A673 (cell line): ENCODE results near the gene NT5M. TPM values are rescaled to one million over a fixed set of nuclear protein-coding genes. Genes with fewer than 3 reads are reported as not detected.
"Not testable (repeated sequence)": the region's sequence is repeated elsewhere in the genome, so short reads cannot be mapped to it uniquely, and the experiment has no call there.

Experiments used
- BruUV-seq: library from RNA; stranded (reverse); fragments of 400-500 nt; replicated peaks from 2 replicates; lab custom pipeline; 2021; lab: Mats Ljungman, UMichigan
- CTCF ChIA-PET: fragments of 300-600 bp; sonication (Branson Sonifier 250); formaldehyde crosslinking; loops from one replicate; lab custom pipeline; 2022; ENCODE audit warnings: antibody characterized with exemption; lab: Charles Lee
- POLR2A ChIA-PET: fragments of 300-600 bp; sonication (Branson Sonifier 250); formaldehyde crosslinking; loops from one replicate; lab custom pipeline; 2022; ENCODE audit warnings: antibody characterized with exemption; ENCODE audit not compliant: low non-redundant PET; lab: Charles Lee
- DNase-seq: peaks from one replicate; pipeline ENCODE4 v3.0.0-alpha.2; 2015; ENCODE audit warnings: low spot score
- H3K27ac ChIP-seq: fragments of 200-600 bp; sonication (generic); 2 replicates; pipeline ENCODE4 v1.5.1; 2016; ENCODE audit warnings: mixed run types, low read depth, mild to moderate bottlenecking, mixed read lengths, antibody characterized with exemption, low read length; ENCODE audit not compliant: poor library complexity, severe bottlenecking
- H3K27me3 ChIP-seq: fragments of 200-600 bp; sonication (generic); replicated peaks from 2 replicates; pipeline ENCODE4 v1.6.1; 2017; ENCODE audit warnings: mixed run types, low read depth, mild to moderate bottlenecking, mixed read lengths, antibody characterized with exemption, low read length; ENCODE audit not compliant: insufficient read depth, poor library complexity
- H3K36me3 ChIP-seq: fragments of 200-600 bp; sonication (generic); 2 replicates; pipeline ENCODE4 v1.6.1; 2016; ENCODE audit warnings: mixed run types, mild to moderate bottlenecking, mixed read lengths, antibody characterized with exemption, low read length; ENCODE audit not compliant: insufficient read depth, poor library complexity, severe bottlenecking
- H3K4me1 ChIP-seq: fragments of 200-600 bp; sonication (generic); 2 replicates; pipeline ENCODE4 v1.6.1; 2017; ENCODE audit warnings: mixed run types, mild to moderate bottlenecking, mixed read lengths, antibody characterized with exemption, low read length; ENCODE audit not compliant: insufficient read depth, poor library complexity, severe bottlenecking
- H3K4me3 ChIP-seq: fragments of 200-600 bp; sonication (generic); 2 replicates; pipeline ENCODE4 v1.5.1; 2016; ENCODE audit warnings: low read depth, mixed run types, mild to moderate bottlenecking, mixed read lengths, low read length; ENCODE audit not compliant: poor library complexity, severe bottlenecking
- H3K9me3 ChIP-seq: fragments of 200-600 bp; sonication (generic); 2 replicates; pipeline ENCODE4 v1.6.1; 2016; ENCODE audit warnings: mixed run types, low read depth, mild to moderate bottlenecking, mixed read lengths, antibody characterized with exemption, low read length; ENCODE audit not compliant: poor library complexity, severe bottlenecking
- CTCF ChIP-seq: fragments of 300-800, 200-600 bp; sonication (generic); conservative IDR thresholded peaks from 2 replicates; pipeline ENCODE4 v1.5.1; 2017; ENCODE audit warnings: low read depth, mild to moderate bottlenecking, antibody characterized with exemption, low read length, moderate library complexity, mixed read lengths
- EZH2 ChIP-seq: fragments of 200-600 bp; sonication (generic); IDR thresholded peaks from 2 replicates; pipeline ENCODE4 v1.6.1; 2017; ENCODE audit warnings: borderline replicate concordance, low read depth, mild to moderate bottlenecking, mixed read lengths, antibody characterized with exemption, low read length; ENCODE audit not compliant: poor library complexity, severe bottlenecking
- intact Hi-C: fragments of 100-400 bp; cut with micrococcal nuclease; formaldehyde crosslinking; loops from one replicate; pipeline ENCODE4 v1.10.0; 2022; ENCODE audit not compliant: unreplicated experiment
- total RNA-seq: library from RNA; stranded (reverse); gene quantifications from 2 replicates; pipeline ENCODE4 v1.2.3, GENCODE V29; 2021

The NT5M gene
- total RNA-seq, 1 experiment from 2014 or later = 2.6 TPM

DNA sequence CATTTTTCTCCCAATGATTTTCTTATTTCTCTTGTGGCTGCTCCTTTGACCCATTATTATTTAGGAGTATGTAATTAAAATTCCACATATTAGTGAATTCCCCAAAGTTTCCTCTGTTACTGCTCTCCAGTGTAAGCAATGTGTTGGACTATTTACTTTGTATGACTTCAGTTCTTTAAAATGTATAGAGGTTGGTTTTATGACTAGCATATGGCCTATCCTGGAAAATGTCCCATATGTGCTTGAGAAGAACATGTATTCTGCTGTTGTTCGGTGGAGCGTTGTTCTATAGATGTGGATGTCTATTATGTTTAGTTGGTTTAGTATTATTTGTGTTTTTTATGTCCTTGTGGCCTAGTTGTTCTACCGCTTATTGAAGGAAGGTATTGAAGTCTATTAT, 6.0 kb upstream of the NT5M start:
- POLR2A ChIA-PET = no interaction called here
- no peaks in the 10 kb centered on the region for H3K9me3 ChIP-seq
- DNase-seq = no peak
- CTCF ChIA-PET = no interaction called here
- intact Hi-C loops = no loop called here
- H3K27me3 ChIP-seq = no peaks in the 10 kb centered on the region
- H3K4me3 ChIP-seq = no peak overlapping the region
- no peaks in the 10 kb centered on the region for H3K36me3 ChIP-seq
- no peak for TF ChIP-seq EZH2
- TF ChIP-seq CTCF = no peak
- no peaks in the 10 kb centered on the region for H3K4me1 ChIP-seq
- no peak overlapping the region for H3K27ac ChIP-seq
- no TSS peak for BruUV-seq

GRCh38 chr17:17298108-17298507, 5.1 kb upstream of the NT5M start:
- no peaks in the 10 kb centered on the region for H3K9me3 ChIP-seq
- H3K4me1 ChIP-seq = no peaks in the 10 kb centered on the region
- intact Hi-C loops = no loop called here
- CTCF ChIA-PET = no interaction called here
- POLR2A ChIA-PET = no interaction called here
- no peaks in the 10 kb centered on the region for H3K36me3 ChIP-seq
- no peak overlapping the region for H3K27ac ChIP-seq
- no peak for DNase-seq
- TF ChIP-seq EZH2 (no peak), CTCF (no peak)
- H3K4me3 ChIP-seq = no peak overlapping the region
- no TSS peak for BruUV-seq
- H3K27me3 ChIP-seq = no peaks in the 10 kb centered on the region

- Histone ChIP-seq H3K4me1 (no peaks in the 10 kb centered on the region), H3K27ac (no peak overlapping the region), H3K9me3 (no peaks in the 10 kb centered on the region), H3K36me3 (no peaks in the 10 kb centered on the region), H3K4me3 (peak overlapping the region; percentile 24), H3K27me3 (no peaks in the 10 kb centered on the region)
- POLR2A ChIA-PET = no interaction called here
- intact Hi-C loops = no loop called here
- DNase-seq = peak; percentile 51
- BruUV-seq = no TSS peak
- CTCF ChIA-PET = no interaction called here
- no peak for TF ChIP-seq EZH2
- no peak for TF ChIP-seq CTCF
Measured at GRCh38 chr17:17300624-17301568, 2.3 kb upstream of the NT5M start.

GRCh38 chr17:17301659-17302058, 1.5 kb upstream of the NT5M start:
- BruUV-seq, POLR2A ChIA-PET, H3K4me1 ChIP-seq, H3K9me3 ChIP-seq, CTCF ChIA-PET, DNase-seq, intact Hi-C loops, H3K4me3 ChIP-seq, H3K36me3 ChIP-seq, H3K27ac ChIP-seq, H3K27me3 ChIP-seq: not testable (repeated sequence)
